SH-SY5Y (cell line): ENCODE results near the gene EIF4EBP3.

ENCODE experiments used
- GATA2 ChIP-seq: IDR thresholded peaks from 2 replicates; pipeline ENCODE4 v1.6.1; 2011; ENCODE audit warnings: mild to moderate bottlenecking, low read depth, low read length
- GATA3 ChIP-seq: IDR thresholded peaks from 2 replicates; pipeline ENCODE4 v1.6.1; 2011; ENCODE audit warnings: low read depth, mild to moderate bottlenecking, low read length, moderate library complexity

DNA sequence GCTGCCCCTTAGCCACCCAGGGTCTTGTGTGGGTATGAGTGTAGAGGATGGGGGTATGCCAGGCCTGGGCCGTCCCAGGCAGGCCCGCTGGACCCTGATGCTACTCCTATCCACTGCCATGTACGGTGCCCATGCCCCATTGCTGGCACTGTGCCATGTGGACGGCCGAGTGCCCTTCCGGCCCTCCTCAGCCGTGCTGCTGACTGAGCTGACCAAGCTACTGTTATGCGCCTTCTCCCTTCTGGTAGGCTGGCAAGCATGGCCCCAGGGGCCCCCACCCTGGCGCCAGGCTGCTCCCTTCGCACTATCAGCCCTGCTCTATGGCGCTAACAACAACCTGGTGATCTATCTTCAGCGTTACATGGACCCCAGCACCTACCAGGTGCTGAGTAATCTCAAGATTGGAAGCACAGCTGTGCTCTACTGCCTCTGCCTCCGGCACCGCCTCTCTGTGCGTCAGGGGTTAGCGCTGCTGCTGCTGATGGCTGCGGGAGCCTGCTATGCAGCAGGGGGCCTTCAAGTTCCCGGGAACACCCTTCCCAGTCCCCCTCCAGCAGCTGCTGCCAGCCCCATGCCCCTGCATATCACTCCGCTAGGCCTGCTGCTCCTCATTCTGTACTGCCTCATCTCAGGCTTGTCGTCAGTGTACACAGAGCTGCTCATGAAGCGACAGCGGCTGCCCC is 19.8 kb downstream of the EIF4EBP3 start:
- no peak for TF ChIP-seq GATA3
- no peak for TF ChIP-seq GATA2
